GM10248 (cell line): ENCODE data around the gene UBALD2.
A peak's percentile ranks its signal among the peaks of the same experiment; 100 is the strongest.

ENCODE experiments used
- CTCF ChIA-PET: fragments of 300-600 bp; sonication (Branson Sonifier 250); formaldehyde crosslinking; extraction: SDS; loops from one replicate; lab custom pipeline; 2021; ENCODE audit warnings: antibody characterized with exemption; lab: Yijun Ruan, JAX
- POLR2A ChIA-PET: fragments of 350-650 bp; sonication (Branson Sonifier 250); formaldehyde crosslinking; extraction: SDS; loops from one replicate; lab custom pipeline; 2020; ENCODE audit warnings: antibody characterized with exemption; lab: Yijun Ruan, JAX
- DNase-seq: peaks from one replicate; pipeline ENCODE4 v3.0.0; 2012; ENCODE audit errors: extremely low spot score
- CTCF ChIP-seq: IDR thresholded peaks from 2 replicates; pipeline ENCODE4 v1.5.1; 2012; ENCODE audit warnings: mild to moderate bottlenecking, low read depth; ENCODE audit errors: extremely low read depth, missing control alignments, control extremely low read depth

UBALD2 gene

DNA sequence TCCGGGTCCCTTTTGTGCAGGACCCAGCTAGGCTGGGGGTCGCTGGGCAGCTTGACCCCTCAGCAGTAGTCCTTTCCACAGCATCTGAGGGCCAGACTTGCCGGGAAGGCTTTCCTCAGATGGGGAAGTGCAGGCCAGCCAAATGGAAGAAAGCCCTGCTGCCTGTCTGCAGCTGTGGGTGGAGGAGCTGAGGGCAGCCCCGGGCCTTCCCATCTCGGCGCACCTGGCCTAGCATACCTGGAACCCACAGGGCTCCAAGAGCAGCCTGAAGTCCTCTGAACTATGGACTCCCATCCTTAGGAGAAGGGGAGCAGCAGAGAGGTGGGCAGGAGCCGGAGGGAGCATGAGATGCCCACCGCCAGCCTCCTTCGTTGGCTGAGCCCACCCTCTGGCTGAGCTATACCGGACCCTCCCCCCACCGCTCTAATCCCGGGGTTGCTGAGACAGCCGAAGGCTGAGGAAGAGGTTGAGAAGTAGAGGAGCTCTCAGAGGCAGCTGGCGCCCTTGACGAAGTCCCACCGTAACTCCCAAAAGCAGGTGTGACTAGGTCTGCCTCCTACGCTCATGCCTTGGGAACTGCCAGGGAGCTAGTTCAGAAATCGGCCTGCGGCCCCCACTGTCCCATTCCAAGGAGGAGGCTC is 13.2 kb downstream of the UBALD2 start:
- ChIA-PET CTCF (interaction anchor here (0.7 to 9.0 kb wide), 22 partner anchors 11 to 265 kb away, joined by 3 to 337 read pairs (median 10); partner anchors contain the start of gene UBALD2), POLR2A (interaction anchor here (0.5 to 2.0 kb wide), 4 partner anchors 8 to 137 kb away, joined by 3 to 6 read pairs (median 4); partner anchors contain the start of gene FOXJ1)
- no peak for TF ChIP-seq CTCF
- no peak for DNase-seq

DNA sequence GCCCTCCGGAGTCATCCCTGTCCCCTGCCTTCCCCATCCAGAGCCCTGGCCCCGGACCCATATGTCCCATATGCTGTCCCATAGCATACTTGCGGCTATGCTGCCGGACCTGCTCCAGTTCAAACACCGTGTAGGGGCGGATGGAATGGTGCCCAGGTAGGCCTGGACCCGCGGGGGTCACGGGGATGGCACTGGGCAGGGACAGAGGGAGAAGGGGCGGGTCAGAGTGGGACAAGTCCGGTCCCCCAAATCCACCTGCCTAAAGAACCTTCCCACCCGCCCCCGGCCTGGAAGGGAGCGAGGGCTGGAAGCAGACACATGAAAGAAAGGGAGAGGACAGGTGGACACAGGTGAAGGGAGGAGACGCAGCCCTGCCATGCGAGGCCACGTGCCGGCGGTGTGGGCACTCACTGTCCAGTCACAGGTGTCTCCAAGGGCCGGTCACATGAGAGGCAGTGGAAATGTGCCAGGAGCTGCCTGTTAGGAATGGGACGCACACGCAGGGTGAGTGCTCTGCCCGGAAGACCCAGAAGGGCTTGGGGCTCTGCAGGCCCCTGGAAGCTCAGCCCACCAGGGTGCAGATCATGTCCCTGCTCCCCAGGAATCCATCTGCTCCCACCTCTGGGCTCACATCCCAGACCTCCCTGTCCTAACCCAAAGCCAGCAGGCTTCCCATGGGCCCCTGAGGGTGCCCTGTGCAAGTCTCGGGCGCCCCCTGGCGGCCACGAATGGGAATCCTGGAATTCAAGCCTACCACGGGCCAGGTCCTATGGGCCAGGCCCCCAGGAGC is 14.0 kb downstream of the UBALD2 start:
- ChIA-PET CTCF (interaction anchor here (0.6 to 9.0 kb wide), 81 partner anchors 10 to 647 kb away, joined by 3 to 337 read pairs (median 4); partner anchors contain the start of genes EXOC7, FOXJ1, PRPSAP1 and QRICH2), POLR2A (interaction anchor here (0.5 to 2.0 kb wide), 7 partner anchors 9 to 265 kb away, joined by 3 to 7 read pairs (median 5); partner anchors contain the start of genes FOXJ1 and RNF157)
- peak; percentile 92 for TF ChIP-seq CTCF

GRCh38 chr17:76279742-76280287 is 14.7 kb downstream of the UBALD2 start:
- ChIA-PET CTCF (interaction anchor here (0.6 to 9.0 kb wide), 78 partner anchors 9 to 647 kb away, joined by 3 to 337 read pairs (median 4); partner anchors contain the start of genes EXOC7, FOXJ1, PRPSAP1 and QRICH2), POLR2A (interaction anchor here (0.5 to 2.0 kb wide), 8 partner anchors 9 to 288 kb away, joined by 3 to 7 read pairs (median 5); partner anchors contain the start of genes FOXJ1 and RNF157)
- no peak for DNase-seq
- TF ChIP-seq CTCF, result no peak

More for the DNA sequence above, 14.0 kb downstream of the UBALD2 start:
- peak; percentile 90 for DNase-seq

- ChIA-PET CTCF (interaction anchor here (0.6 to 9.0 kb wide), 25 partner anchors 8 to 267 kb away, joined by 3 to 337 read pairs (median 10); partner anchors contain the start of genes EXOC7, FOXJ1, UBALD2 and ZACN), POLR2A (interaction anchor here (0.6 to 1.1 kb wide), 3 partner anchors 16 to 289 kb away, joined by 3 to 5 read pairs (median 3); partner anchors contain the start of genes EXOC7 and UBALD2)
- no peak for DNase-seq
- TF ChIP-seq CTCF, result no peak
Measured at GRCh38 chr17:76280650-76281049, 15.5 kb downstream of the UBALD2 start.

GRCh38 chr17:76281573-76282371 is 16.6 kb downstream of the UBALD2 start:
- no peak for DNase-seq
- ChIA-PET CTCF (interaction anchor here (1.4 to 9.0 kb wide), 7 partner anchors 13 to 268 kb away, joined by 3 to 337 read pairs (median 30); partner anchors contain the start of gene EXOC7), POLR2A (interaction anchor here (0.7 kb wide), 1 partner anchor 178 kb away, joined by 3 read pairs; the partner anchor contains the start of gene EXOC7)
- no peak for TF ChIP-seq CTCF
